Esophagus squamous epithelium (tissue), 4 donors: ENCODE measurements around the gene RBM34.

Experiments used
- POLR2A ChIP-seq, 4 donors: fragments of 450-650 bp; IDR thresholded peaks; one replicate each; pipeline ENCODE4 v1.6.1; 2017; ENCODE audit warnings: antibody characterized with exemption in 4 of 4, mild to moderate bottlenecking in 4 of 4, moderate library complexity in 3 of 4
- TF ChIP-seq, protein P1 (sequence below), 6 experiments: fragments of 450-650 bp in 4 of 6; fragments of 200-600 bp in 2 of 6; sonication (generic) in 2 of 6; IDR thresholded peaks; one replicate each; pipeline ENCODE4 v1.5.1; 2016 to 2019; ENCODE audit warnings: antibody characterized with exemption in 6 of 6, mild to moderate bottlenecking in 4 of 6, moderate library complexity in 4 of 6

DNA sequence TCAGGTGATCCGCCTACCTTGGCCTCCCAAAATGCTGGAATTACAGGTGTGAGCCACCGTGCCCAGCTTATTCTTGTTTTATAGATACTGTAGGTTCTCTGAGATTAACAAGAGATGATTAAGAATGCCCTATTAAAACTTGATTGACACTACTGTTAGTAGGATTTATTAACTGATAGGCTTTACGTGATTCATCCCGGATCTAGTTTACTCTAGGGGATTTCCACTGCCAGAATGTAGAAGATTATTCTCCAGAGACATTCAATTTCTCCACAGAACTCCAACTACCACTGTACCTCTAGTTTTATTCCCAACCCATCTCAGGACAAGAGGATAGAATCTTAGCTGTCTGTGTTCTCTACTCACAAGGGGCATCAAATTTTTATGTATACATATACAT is 26.3 kb upstream of the RBM34 start:
- TF ChIP-seq, protein P1, sequence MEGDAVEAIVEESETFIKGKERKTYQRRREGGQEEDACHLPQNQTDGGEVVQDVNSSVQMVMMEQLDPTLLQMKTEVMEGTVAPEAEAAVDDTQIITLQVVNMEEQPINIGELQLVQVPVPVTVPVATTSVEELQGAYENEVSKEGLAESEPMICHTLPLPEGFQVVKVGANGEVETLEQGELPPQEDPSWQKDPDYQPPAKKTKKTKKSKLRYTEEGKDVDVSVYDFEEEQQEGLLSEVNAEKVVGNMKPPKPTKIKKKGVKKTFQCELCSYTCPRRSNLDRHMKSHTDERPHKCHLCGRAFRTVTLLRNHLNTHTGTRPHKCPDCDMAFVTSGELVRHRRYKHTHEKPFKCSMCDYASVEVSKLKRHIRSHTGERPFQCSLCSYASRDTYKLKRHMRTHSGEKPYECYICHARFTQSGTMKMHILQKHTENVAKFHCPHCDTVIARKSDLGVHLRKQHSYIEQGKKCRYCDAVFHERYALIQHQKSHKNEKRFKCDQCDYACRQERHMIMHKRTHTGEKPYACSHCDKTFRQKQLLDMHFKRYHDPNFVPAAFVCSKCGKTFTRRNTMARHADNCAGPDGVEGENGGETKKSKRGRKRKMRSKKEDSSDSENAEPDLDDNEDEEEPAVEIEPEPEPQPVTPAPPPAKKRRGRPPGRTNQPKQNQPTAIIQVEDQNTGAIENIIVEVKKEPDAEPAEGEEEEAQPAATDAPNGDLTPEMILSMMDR (IDR thresholded peaks at IDR 0.05), result no peak
- no peak for TF ChIP-seq POLR2A (IDR thresholded peaks at IDR 0.05)
